Measurements from ENCODE around the gene LPP.
A peak's percentile ranks its signal among the peaks of the same experiment; 100 is the strongest.

Gene LPP

DNA sequence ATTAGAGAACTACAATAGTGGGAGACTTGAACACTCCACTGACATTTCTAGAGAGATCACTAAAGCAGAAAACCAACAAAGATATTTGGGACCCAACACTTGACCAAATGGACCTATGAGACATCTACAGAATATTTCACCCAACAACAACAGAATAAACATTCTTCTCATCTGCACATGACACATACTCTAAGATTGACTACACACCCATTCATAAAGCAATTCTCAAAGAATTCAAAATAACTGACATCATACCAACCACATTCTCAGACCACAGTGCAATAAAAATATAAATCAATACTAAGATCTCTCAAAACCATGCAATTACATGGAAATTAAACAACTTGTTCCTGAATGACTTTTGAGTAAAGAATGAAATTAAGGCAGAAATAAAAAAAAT, 473.7 kb downstream of the LPP start:
- Histone ChIP-seq H3K27me3 (ENCODE audit: insufficient read depth, poor library complexity, severe bottlenecking) (no peaks in the 10 kb centered on the region), H3K27ac (ENCODE audit: poor library complexity, severe bottlenecking) (peak overlapping the region; percentile 81), H3K9me3 (ENCODE audit: severe bottlenecking) (no peaks in the 10 kb centered on the region), H3K4me1 (ENCODE audit: insufficient read depth, poor library complexity, severe bottlenecking) (peaks cover 28% of the 10 kb centered on the region), H3K36me3 (ENCODE audit: low read depth) (no peaks in the 10 kb centered on the region), H3K4me3 (ENCODE audit: severe bottlenecking) (no peak overlapping the region)
- no peak for DNase-seq (ENCODE audit: low spot score)
- peak; percentile 89 for ATAC-seq (ENCODE audit: low read depth)
- TF ChIP-seq, protein P1, sequence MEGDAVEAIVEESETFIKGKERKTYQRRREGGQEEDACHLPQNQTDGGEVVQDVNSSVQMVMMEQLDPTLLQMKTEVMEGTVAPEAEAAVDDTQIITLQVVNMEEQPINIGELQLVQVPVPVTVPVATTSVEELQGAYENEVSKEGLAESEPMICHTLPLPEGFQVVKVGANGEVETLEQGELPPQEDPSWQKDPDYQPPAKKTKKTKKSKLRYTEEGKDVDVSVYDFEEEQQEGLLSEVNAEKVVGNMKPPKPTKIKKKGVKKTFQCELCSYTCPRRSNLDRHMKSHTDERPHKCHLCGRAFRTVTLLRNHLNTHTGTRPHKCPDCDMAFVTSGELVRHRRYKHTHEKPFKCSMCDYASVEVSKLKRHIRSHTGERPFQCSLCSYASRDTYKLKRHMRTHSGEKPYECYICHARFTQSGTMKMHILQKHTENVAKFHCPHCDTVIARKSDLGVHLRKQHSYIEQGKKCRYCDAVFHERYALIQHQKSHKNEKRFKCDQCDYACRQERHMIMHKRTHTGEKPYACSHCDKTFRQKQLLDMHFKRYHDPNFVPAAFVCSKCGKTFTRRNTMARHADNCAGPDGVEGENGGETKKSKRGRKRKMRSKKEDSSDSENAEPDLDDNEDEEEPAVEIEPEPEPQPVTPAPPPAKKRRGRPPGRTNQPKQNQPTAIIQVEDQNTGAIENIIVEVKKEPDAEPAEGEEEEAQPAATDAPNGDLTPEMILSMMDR (IDR thresholded peaks at IDR 0.05; ENCODE audit: poor library complexity, severe bottlenecking) = no peak

DNA sequence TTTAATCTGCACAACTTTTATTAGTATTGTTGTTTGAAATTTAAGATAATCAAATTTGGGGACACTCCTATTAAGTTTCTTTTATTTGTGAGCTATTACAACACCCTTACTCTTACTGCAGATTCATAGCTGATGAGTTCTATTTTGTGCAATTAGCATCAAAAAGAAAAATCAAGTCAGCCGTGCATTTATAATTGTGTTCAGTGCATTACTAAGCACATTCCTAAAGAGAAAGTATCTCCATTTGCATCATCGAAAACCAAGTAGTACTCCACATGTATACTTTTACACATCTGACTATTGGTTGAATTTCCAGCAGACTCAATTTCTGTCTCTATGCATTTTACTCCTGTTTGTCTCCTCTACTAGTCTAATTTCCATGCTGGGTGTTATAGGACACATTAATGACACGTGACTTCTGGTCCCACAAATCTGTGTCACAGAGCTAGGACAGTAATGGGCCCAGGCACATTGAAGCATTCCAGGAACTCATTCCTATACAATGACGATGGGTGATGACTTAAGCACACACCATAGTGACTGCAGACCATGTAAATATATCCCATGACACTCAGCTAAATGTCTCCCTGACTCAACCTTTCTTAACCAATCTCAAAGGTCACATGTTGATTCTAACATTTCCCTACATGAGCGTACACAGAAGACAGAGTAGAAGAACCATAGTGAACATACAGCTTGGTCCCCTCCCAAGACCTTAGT, 477.5 kb downstream of the LPP start:
- ATAC-seq (ENCODE audit: low read depth) = peak; percentile 55; the same call in 2 of the 3 replicates
- no peaks in the 10 kb centered on the region for H3K9me3 ChIP-seq (ENCODE audit: severe bottlenecking)
- TF ChIP-seq, protein P1 (IDR thresholded peaks at IDR 0.05; ENCODE audit: poor library complexity, severe bottlenecking) = no peak

DNA sequence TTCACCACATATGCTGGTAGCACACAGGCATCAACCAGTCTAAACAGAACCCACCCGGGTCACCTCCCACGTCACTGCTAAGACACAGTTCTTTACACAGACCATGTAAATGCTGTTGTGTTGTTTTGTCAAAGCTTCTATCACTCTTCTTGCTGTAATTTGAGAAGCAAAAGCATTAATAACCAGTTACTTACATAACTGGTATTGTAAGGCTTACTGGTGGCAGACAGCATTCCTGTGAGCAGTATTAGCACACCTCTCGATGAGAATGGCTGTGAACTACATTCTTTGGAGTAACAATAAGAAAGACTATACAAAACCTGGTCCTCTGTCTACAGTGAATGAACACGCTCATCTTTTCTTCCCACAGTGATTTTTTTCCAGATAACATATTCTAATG, 479.2 kb downstream of the LPP start:
- no peak overlapping the region for H3K4me3 ChIP-seq (ENCODE audit: severe bottlenecking)
- DNase-seq (ENCODE audit: low spot score) (no peak), ATAC-seq (ENCODE audit: low read depth) (peak; percentile 48; the same call in 1 of the 3 replicates)
- TF ChIP-seq, protein P1 (IDR thresholded peaks at IDR 0.05; ENCODE audit: poor library complexity, severe bottlenecking) = no peak
- H3K27me3 ChIP-seq (ENCODE audit: insufficient read depth, poor library complexity, severe bottlenecking) = no peaks in the 10 kb centered on the region
- H3K36me3 ChIP-seq (ENCODE audit: low read depth) = peaks cover 5% of the 10 kb centered on the region; the same call in 1 of the 2 replicates
- H3K4me1 ChIP-seq (ENCODE audit: insufficient read depth, poor library complexity, severe bottlenecking) = peaks cover 16% of the 10 kb centered on the region
- H3K27ac ChIP-seq (ENCODE audit: poor library complexity, severe bottlenecking) = no peak overlapping the region
- H3K9me3 ChIP-seq (ENCODE audit: severe bottlenecking) = no peaks in the 10 kb centered on the region

More for the DNA sequence above, 477.5 kb downstream of the LPP start:
- Histone ChIP-seq H3K27me3 (ENCODE audit: insufficient read depth, poor library complexity, severe bottlenecking) (no peaks in the 10 kb centered on the region), H3K36me3 (ENCODE audit: low read depth) (peaks cover 5% of the 10 kb centered on the region; the same call in 1 of the 2 replicates), H3K27ac (ENCODE audit: poor library complexity, severe bottlenecking) (peak overlapping the region; percentile 38), H3K4me1 (ENCODE audit: insufficient read depth, poor library complexity, severe bottlenecking) (peaks cover 34% of the 10 kb centered on the region), H3K4me3 (ENCODE audit: severe bottlenecking) (no peak overlapping the region)
- no peak for DNase-seq (ENCODE audit: low spot score)

DNA sequence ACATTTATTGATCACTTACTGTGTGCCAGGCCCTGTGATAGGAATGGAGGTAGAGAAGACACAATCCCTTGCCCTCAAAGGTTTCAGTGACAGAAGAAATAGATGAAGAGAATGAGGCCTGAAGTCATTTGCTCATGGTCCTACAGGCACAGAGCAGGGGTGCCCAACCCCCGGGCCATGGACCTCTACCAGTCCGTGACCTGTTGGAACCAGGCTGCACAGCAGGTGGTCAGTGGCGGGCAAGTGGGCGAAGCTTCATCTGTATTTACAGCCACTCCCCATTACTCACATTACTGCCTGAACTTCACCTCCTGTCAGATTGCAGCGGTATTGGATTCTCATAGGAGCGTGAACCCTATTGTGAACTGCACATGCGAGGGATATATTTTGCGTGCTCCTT, 480.3 kb downstream of the LPP start:
- no peak overlapping the region for H3K4me3 ChIP-seq (ENCODE audit: severe bottlenecking)
- ATAC-seq (ENCODE audit: low read depth) (no peak), DNase-seq (ENCODE audit: low spot score) (no peak)
- H3K27ac ChIP-seq (ENCODE audit: poor library complexity, severe bottlenecking) = no peak overlapping the region
- TF ChIP-seq, protein P1 (IDR thresholded peaks at IDR 0.05; ENCODE audit: poor library complexity, severe bottlenecking) = no peak
- H3K36me3 ChIP-seq (ENCODE audit: low read depth) = peaks cover 5% of the 10 kb centered on the region; the same call in 1 of the 2 replicates
- no peaks in the 10 kb centered on the region for H3K9me3 ChIP-seq (ENCODE audit: severe bottlenecking)
- H3K27me3 ChIP-seq (ENCODE audit: insufficient read depth, poor library complexity, severe bottlenecking) = no peaks in the 10 kb centered on the region
- peaks cover 14% of the 10 kb centered on the region for H3K4me1 ChIP-seq (ENCODE audit: insufficient read depth, poor library complexity, severe bottlenecking)
